ENCODE data around the gene BORCS8. TPM values are rescaled to one million over a fixed set of nuclear protein-coding genes. Genes with fewer than 3 reads are reported as not detected.
A peak's percentile ranks its signal among the peaks of the same experiment; 100 is the strongest.
"Not testable (repeated sequence)": the region's sequence is repeated elsewhere in the genome, so short reads cannot be mapped to it uniquely, and the experiment has no call there.

The BORCS8 gene
- total RNA-seq, 1 experiment from 2014 or later, result 37.7 TPM

- ChIA-PET POLR2A (no interaction called here), CTCF (no interaction called here)
- Mint-ChIP-seq H3K36me3 (ENCODE audit: insufficient read depth, unreplicated experiment) (peaks cover 11% of the 10 kb centered on the region), H3K4me3 (ENCODE audit: unreplicated experiment) (no peak overlapping the region), H3K4me1 (ENCODE audit: low read depth, unreplicated experiment) (no peaks in the 10 kb centered on the region), H3K27ac (ENCODE audit: unreplicated experiment) (no peak overlapping the region), H3K9me3 (ENCODE audit: unreplicated experiment) (no peaks in the 10 kb centered on the region), H3K27me3 (ENCODE audit: insufficient read depth, unreplicated experiment) (no peaks in the 10 kb centered on the region)
- no peaks in the 10 kb centered on the region for H3K9me3 ChIP-seq
- H3K4me3 ChIP-seq (ENCODE audit: low read depth, low read length), result no peak overlapping the region
- no peak for DNase-seq
- no TSS peak for BruUV-seq (replicated peaks)
- no peaks in the 10 kb centered on the region for H3K4me1 ChIP-seq
- no peak for TF ChIP-seq CTCF (IDR thresholded peaks at IDR 0.05; ENCODE audit: insufficient read depth in 1 of 2, low read depth in 1 of 2, low read length in 1 of 2, severe bottlenecking in 1 of 2, unreplicated experiment in 1 of 2)
- no peaks in the 10 kb centered on the region for H3K36me3 ChIP-seq (ENCODE audit: control insufficient read depth, insufficient read depth, low read length)
- intact Hi-C loops (cut with micrococcal nuclease; ENCODE audit: unreplicated experiment), result loop anchor here (1.0 to 5.0 kb wide), 4 partner anchors 32 to 144 kb away; partner anchors contain the start of genes MEF2B and SLC25A42
- no peaks in the 10 kb centered on the region for H3K27me3 ChIP-seq (replicated peaks; ENCODE audit: control insufficient read depth, insufficient read depth, low read length)
Measured at GRCh38 chr19:19139876-19140229, 52.1 kb downstream of the BORCS8 start.

GRCh38 chr19:19138109-19138981 is 53.6 kb downstream of the BORCS8 start, which contains the start of gene TMEM161A:
TSS of gene TMEM161A (minus strand) at chr19:19138478. CDS start at chr19:19138428, 50 bp downstream.
- Mint-ChIP-seq H3K36me3 (ENCODE audit: insufficient read depth, unreplicated experiment) (peaks cover 11% of the 10 kb centered on the region), H3K9me3 (ENCODE audit: unreplicated experiment) (no peaks in the 10 kb centered on the region), H3K27ac (ENCODE audit: unreplicated experiment) (peak within 1 kb of the TSS; percentile 97), H3K4me3 (ENCODE audit: unreplicated experiment) (peak within 1 kb of the TSS; percentile 97), H3K27me3 (ENCODE audit: insufficient read depth, unreplicated experiment) (no peaks in the 10 kb centered on the region), H3K4me1 (ENCODE audit: low read depth, unreplicated experiment) (no peaks in the 10 kb centered on the region)
- DNase-seq, result peak; percentile 97 to 99
- Histone ChIP-seq H3K4me3 (ENCODE audit: low read depth, low read length) (peak within 1 kb of the TSS; percentile 87), H3K9me3 (no peaks in the 10 kb centered on the region), H3K4me1 (no peaks in the 10 kb centered on the region), H3K27me3 (replicated peaks; ENCODE audit: control insufficient read depth, insufficient read depth, low read length) (no peaks in the 10 kb centered on the region), H3K36me3 (ENCODE audit: control insufficient read depth, insufficient read depth, low read length) (no peaks in the 10 kb centered on the region)
- CTCF ChIA-PET, result no interaction called here
- no TSS peak for BruUV-seq (replicated peaks)
- POLR2A ChIA-PET, result no interaction called here
- TF ChIP-seq CTCF (IDR thresholded peaks at IDR 0.05; ENCODE audit: insufficient read depth in 1 of 2, low read depth in 1 of 2, low read length in 1 of 2, severe bottlenecking in 1 of 2, unreplicated experiment in 1 of 2), result no peak
- intact Hi-C loops (cut with micrococcal nuclease; ENCODE audit: unreplicated experiment), result loop anchor here (1.0 to 5.0 kb wide), 4 partner anchors 34 to 85 kb away; partner anchors contain the start of genes MEF2B and SLC25A42

GRCh38 chr19:19137556-19138108 is 54.3 kb downstream of the BORCS8 start:
- Histone ChIP-seq H3K4me3 (ENCODE audit: low read depth, low read length) (peak overlapping the region; percentile 87), H3K36me3 (ENCODE audit: control insufficient read depth, insufficient read depth, low read length) (no peaks in the 10 kb centered on the region), H3K9me3 (peaks cover 4% of the 10 kb centered on the region; the same call in 1 of the 2 replicates), H3K27me3 (replicated peaks; ENCODE audit: control insufficient read depth, insufficient read depth, low read length) (no peaks in the 10 kb centered on the region), H3K4me1 (no peaks in the 10 kb centered on the region)
- CTCF ChIA-PET, result interaction anchor here (0.6 kb wide), 1 partner anchor 8 kb away, joined by 3 read pairs; no protein-coding TSS in a partner anchor
- Mint-ChIP-seq H3K9me3 (ENCODE audit: unreplicated experiment) (no peaks in the 10 kb centered on the region), H3K27ac (ENCODE audit: unreplicated experiment) (peak overlapping the region; percentile 97), H3K27me3 (ENCODE audit: insufficient read depth, unreplicated experiment) (no peaks in the 10 kb centered on the region), H3K36me3 (ENCODE audit: insufficient read depth, unreplicated experiment) (peaks cover 11% of the 10 kb centered on the region), H3K4me1 (ENCODE audit: low read depth, unreplicated experiment) (no peaks in the 10 kb centered on the region), H3K4me3 (ENCODE audit: unreplicated experiment) (peak overlapping the region; percentile 97)
- BruUV-seq (replicated peaks), result TSS peak; percentile 53
- intact Hi-C loops (cut with micrococcal nuclease; ENCODE audit: unreplicated experiment), result loop anchor here (1.0 to 5.0 kb wide), 4 partner anchors 35 to 84 kb away; partner anchors contain the start of genes MEF2B and SLC25A42
- no peak for TF ChIP-seq CTCF (IDR thresholded peaks at IDR 0.05; ENCODE audit: insufficient read depth in 1 of 2, low read depth in 1 of 2, low read length in 1 of 2, severe bottlenecking in 1 of 2, unreplicated experiment in 1 of 2)
- POLR2A ChIA-PET, result interaction anchor here (0.6 kb wide), 1 partner anchor 72 kb away, joined by 3 read pairs; no protein-coding TSS in a partner anchor
- no peak for DNase-seq

- DNase-seq; H3K36me3 ChIP-seq (ENCODE audit: control insufficient read depth, insufficient read depth, low read length); BruUV-seq (replicated peaks); H3K9me3 Mint-ChIP-seq (ENCODE audit: unreplicated experiment); POLR2A ChIA-PET; CTCF ChIA-PET; H3K4me1 ChIP-seq; H3K4me1 Mint-ChIP-seq (ENCODE audit: low read depth, unreplicated experiment); H3K4me3 Mint-ChIP-seq (ENCODE audit: unreplicated experiment); H3K27me3 ChIP-seq (replicated peaks; ENCODE audit: control insufficient read depth, insufficient read depth, low read length); H3K27me3 Mint-ChIP-seq (ENCODE audit: insufficient read depth, unreplicated experiment); H3K4me3 ChIP-seq (ENCODE audit: low read depth, low read length); H3K27ac Mint-ChIP-seq (ENCODE audit: unreplicated experiment): not testable (repeated sequence)
- intact Hi-C loops (cut with micrococcal nuclease; ENCODE audit: unreplicated experiment), result loop anchor here (5.0 kb wide), 1 partner anchor 37 kb away; the partner anchor contains the start of gene MEF2B
- H3K9me3 ChIP-seq, result peaks cover 21% of the 10 kb centered on the region
- peaks cover 11% of the 10 kb centered on the region for H3K36me3 Mint-ChIP-seq (ENCODE audit: insufficient read depth, unreplicated experiment)
Measured at GRCh38 chr19:19135713-19136112, 56.2 kb downstream of the BORCS8 start.
